Naive thymus-derived CD4-positive, alpha-beta T cell (primary cell): ENCODE data around the gene KMT2A. TPM values are rescaled to one million over a fixed set of nuclear protein-coding genes. Genes with fewer than 3 reads are reported as not detected.

Experiments used
- ATAC-seq: fragments of 150-1000 bp; cut with Tn5 transposase; 2 replicates; pipeline ENCODE4 v1.10.0; 2021; ENCODE audit warnings: mild to moderate bottlenecking, moderate library complexity
- CTCF ChIA-PET: fragments of 350-600 bp; sonication (Branson Sonifier 250); formaldehyde crosslinking; loops from one replicate; lab custom pipeline; 2021; ENCODE audit warnings: antibody characterized with exemption; lab: Charles Lee
- POLR2A ChIA-PET: fragments of 350-600 bp; sonication (Branson Sonifier 250); formaldehyde crosslinking; loops from one replicate; lab custom pipeline; 2021; ENCODE audit warnings: antibody characterized with exemption, inconsistent platforms; lab: Charles Lee
- DNase-seq, 9 donors: peaks; one replicate each; pipeline versions ENCODE4 v3.0.0 to v3.0.0-alpha.2; 2020 to 2022; ENCODE audit warnings: mixed read lengths in 1 of 9
- H3K27ac ChIP-seq: one replicate; pipeline ENCODE4 v1.7.0; 2013; ENCODE audit warnings: mild to moderate bottlenecking, low read depth, low read length, moderate library complexity
- H3K27me3 ChIP-seq, 2 donors: one replicate each; pipeline ENCODE4 v1.7.0; 2013; ENCODE audit warnings: low read length in 2 of 2, mild to moderate bottlenecking in 2 of 2, moderate library complexity in 2 of 2; ENCODE audit not compliant: control insufficient read depth in 2 of 2, insufficient read depth in 2 of 2
- H3K36me3 ChIP-seq, 3 experiments: 1 replicate in 2 of 3; 2 replicates in 1 of 3; pipeline ENCODE4 v1.7.0; 2013; ENCODE audit warnings: low read length in 3 of 3, mild to moderate bottlenecking in 3 of 3, moderate library complexity in 1 of 3; ENCODE audit not compliant: insufficient read depth in 3 of 3, control insufficient read depth in 2 of 3
- H3K4me1 ChIP-seq, 2 donors: one replicate each; pipeline ENCODE4 v1.7.0; 2013; ENCODE audit warnings: low read length in 2 of 2, mild to moderate bottlenecking in 2 of 2, moderate library complexity in 1 of 2; ENCODE audit not compliant: control insufficient read depth in 2 of 2, insufficient read depth in 2 of 2
- H3K4me3 ChIP-seq: 2 replicates; pipeline ENCODE4 v1.7.0; 2013; ENCODE audit warnings: mild to moderate bottlenecking, low read length
- H3K9me3 ChIP-seq, 3 experiments: 1 replicate in 2 of 3; 2 replicates in 1 of 3; pipeline ENCODE4 v1.7.0; 2013; ENCODE audit warnings: low read length in 3 of 3; ENCODE audit not compliant: control insufficient read depth in 2 of 3
- H3K27ac Mint-ChIP-seq, 9 donors: one replicate each; pipeline ENCODE4 v1.8.0; 2020 to 2022; ENCODE audit warnings: mixed read lengths in 9 of 9, mild to moderate bottlenecking in 8 of 9, moderate library complexity in 5 of 9, inconsistent platforms in 2 of 9
- H3K27me3 Mint-ChIP-seq, 5 donors: one replicate each; pipeline ENCODE4 v1.8.0; 2021 to 2022; ENCODE audit warnings: mixed read lengths in 5 of 5, mild to moderate bottlenecking in 1 of 5
- H3K36me3 Mint-ChIP-seq, 5 donors: one replicate each; pipeline ENCODE4 v1.8.0; 2020 to 2022; ENCODE audit warnings: mixed read lengths in 5 of 5, mild to moderate bottlenecking in 3 of 5, inconsistent platforms in 1 of 5
- H3K4me1 Mint-ChIP-seq, 7 donors: one replicate each; pipeline ENCODE4 v1.8.0; 2020 to 2022; ENCODE audit warnings: mixed read lengths in 7 of 7, mild to moderate bottlenecking in 3 of 7, inconsistent platforms in 1 of 7
- H3K4me3 Mint-ChIP-seq, 10 donors: one replicate each; pipeline ENCODE4 v1.8.0; 2020 to 2022; ENCODE audit warnings: mild to moderate bottlenecking in 10 of 10, mixed read lengths in 10 of 10, moderate library complexity in 6 of 10, inconsistent platforms in 2 of 10
- H3K9me3 Mint-ChIP-seq, 11 donors: one replicate each; pipeline ENCODE4 v1.8.0; 2020 to 2022; ENCODE audit warnings: mixed read lengths in 11 of 11, mild to moderate bottlenecking in 4 of 11, inconsistent platforms in 1 of 11, moderate library complexity in 1 of 11
- intact Hi-C, 2 donors: fragments of 100-400 bp; cut with micrococcal nuclease; formaldehyde crosslinking; loops; one replicate each; pipeline ENCODE4 v1.15.1; 2023
- polyA plus RNA-seq, 2 donors: library from polyadenylated mRNA; unstranded; fragments of 300-500 nt; fragmentation: Illumina TruSeq; gene quantifications; one replicate each; pipeline ENCODE4 v1.2.3, GENCODE V29; 2021
- total RNA-seq, 6 experiments: library from RNA in 5 of 6; stranded (reverse) in 5 of 6; gene quantifications; 1 replicate in 5 of 6; 2 replicates in 1 of 6; pipeline ENCODE4 v1.2.3 and lab custom pipeline; 2021 to 2026

The KMT2A gene
- total and polyA plus RNA-seq, 7 experiments from 2014 or later, result 19.6 to 192 (median 160) TPM

DNA sequence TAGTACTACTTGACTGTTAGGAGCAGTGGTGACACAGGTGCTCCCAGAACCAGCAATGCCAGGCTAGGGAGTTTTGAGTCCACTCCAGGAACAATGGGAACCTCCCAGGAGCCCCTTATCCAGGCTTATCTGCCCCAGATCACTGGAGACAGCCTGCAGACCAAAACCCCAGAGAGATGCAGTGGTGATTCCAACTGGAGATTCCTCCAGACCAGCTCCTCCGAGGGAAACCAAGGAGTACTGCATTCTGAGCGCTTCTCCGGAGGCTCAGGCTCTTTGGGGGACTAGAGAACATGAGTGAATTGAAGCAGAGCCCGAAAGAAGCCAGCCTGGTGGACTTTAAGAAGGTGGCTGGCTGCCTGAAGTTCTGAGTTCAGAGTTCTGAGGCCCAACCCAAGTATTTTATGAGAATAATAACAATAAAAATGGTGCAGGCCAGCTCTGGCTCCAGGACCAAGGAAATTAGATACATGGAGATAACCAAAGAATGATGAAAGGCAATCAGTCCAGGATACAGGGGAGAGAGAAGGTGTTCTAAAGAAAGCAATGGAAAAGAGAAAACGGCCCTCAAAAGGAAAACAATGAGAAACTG lies 93.4 kb downstream of the KMT2A start:
- DNase-seq (no peak), ATAC-seq (no peak)
- peak overlapping the region; percentile 92 to 99 (median 94) for H3K4me3 Mint-ChIP-seq
- peaks cover 0 to 3% (median 0%) of the 10 kb centered on the region in 5 donors for H3K27me3 Mint-ChIP-seq
- Histone ChIP-seq H3K4me3 (peak overlapping the region; percentile 83), H3K9me3 (no peaks in the 10 kb centered on the region), H3K4me1 (peaks cover 13 to 14% of the 10 kb centered on the region in 2 donors), H3K27me3 (no peaks in the 10 kb centered on the region), H3K36me3 (peaks cover 0 to 25% (median 0%) of the 10 kb centered on the region in 3 experiments), H3K27ac (peak overlapping the region; percentile 83)
- H3K27ac Mint-ChIP-seq, result peak overlapping the region; percentile 54 to 96 (median 83)
- ChIA-PET CTCF (interaction anchor here (0.6 kb wide), 1 partner anchor 240 kb away, joined by 3 read pairs; no protein-coding TSS in a partner anchor), POLR2A (interaction anchor here (1.0 to 1.4 kb wide), 6 partner anchors 12 to 94 kb away, joined by 3 to 4 read pairs (median 3); partner anchors contain the start of gene KMT2A)
- H3K4me1 Mint-ChIP-seq, result peaks cover 27 to 54% (median 48%) of the 10 kb centered on the region in 7 donors
- peaks cover 0 to 6% (median 0%) of the 10 kb centered on the region in 5 donors for H3K36me3 Mint-ChIP-seq
- intact Hi-C loops, result loop anchor here (1.0 to 2.0 kb wide), 3 partner anchors 79 to 225 kb away; partner anchors contain the start of gene CD3E (in 1 of the 2)
- H3K9me3 Mint-ChIP-seq, result peaks cover 0 to 6% (median 0%) of the 10 kb centered on the region in 11 donors

DNA sequence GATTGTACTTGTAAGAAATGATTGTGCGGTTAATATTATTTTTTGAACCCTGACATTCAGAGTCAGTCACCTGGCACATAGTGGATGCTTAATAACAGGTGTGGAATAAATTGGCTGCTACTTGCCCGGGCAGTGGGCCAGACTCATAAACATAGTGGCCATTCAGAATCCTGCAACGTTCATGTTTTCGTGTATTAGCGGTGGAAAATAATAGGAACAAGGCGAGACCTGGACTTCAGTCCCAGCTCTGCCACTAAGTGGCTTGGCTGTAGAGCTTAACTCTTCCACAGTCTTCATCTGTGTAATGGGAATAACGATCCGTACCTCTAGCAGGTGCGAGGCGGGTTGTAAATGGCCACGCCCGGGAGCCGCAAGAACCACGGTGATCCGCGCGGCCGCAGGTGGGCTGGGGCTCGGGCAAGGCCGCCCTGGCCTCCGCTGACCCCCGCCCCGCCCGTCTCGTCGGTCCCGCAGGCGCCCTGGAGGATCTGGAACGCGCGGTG lies 93.9 kb downstream of the KMT2A start:
- H3K36me3 Mint-ChIP-seq, result peaks cover 0 to 5% (median 0%) of the 10 kb centered on the region in 5 donors
- ATAC-seq, result no peak
- DNase-seq, result no peak
- peaks cover 13 to 14% of the 10 kb centered on the region in 2 donors for H3K4me1 ChIP-seq
- peaks cover 0 to 25% (median 0%) of the 10 kb centered on the region in 3 experiments for H3K36me3 ChIP-seq
- peaks cover 0 to 3% (median 0%) of the 10 kb centered on the region in 5 donors for H3K27me3 Mint-ChIP-seq
- H3K4me3 Mint-ChIP-seq, result peak overlapping the region; percentile 92 to 99 (median 94)
- ChIA-PET POLR2A (interaction anchor here (0.6 to 1.4 kb wide), 9 partner anchors 11 to 256 kb away, joined by 3 to 4 read pairs (median 3); partner anchors contain the start of genes ARCN1 and KMT2A), CTCF (interaction anchor here (0.6 kb wide), 1 partner anchor 241 kb away, joined by 3 read pairs; no protein-coding TSS in a partner anchor)
- intact Hi-C loops, result loop anchor here (1.0 to 2.0 kb wide), 3 partner anchors 79 to 225 kb away; partner anchors contain the start of gene CD3E (in 1 of the 2)
- H3K4me1 Mint-ChIP-seq, result peaks cover 24 to 51% (median 45%) of the 10 kb centered on the region in 7 donors
- H3K9me3 Mint-ChIP-seq, result peaks cover 0 to 4% (median 0%) of the 10 kb centered on the region in 11 donors
- peak overlapping the region in 8 of 9 donors; percentile 71 to 96 (median 85) for H3K27ac Mint-ChIP-seq
- H3K27me3 ChIP-seq, result no peaks in the 10 kb centered on the region
- H3K27ac ChIP-seq, result peak overlapping the region; percentile 83
- peak overlapping the region; percentile 83 for H3K4me3 ChIP-seq
- no peaks in the 10 kb centered on the region for H3K9me3 ChIP-seq

DNA sequence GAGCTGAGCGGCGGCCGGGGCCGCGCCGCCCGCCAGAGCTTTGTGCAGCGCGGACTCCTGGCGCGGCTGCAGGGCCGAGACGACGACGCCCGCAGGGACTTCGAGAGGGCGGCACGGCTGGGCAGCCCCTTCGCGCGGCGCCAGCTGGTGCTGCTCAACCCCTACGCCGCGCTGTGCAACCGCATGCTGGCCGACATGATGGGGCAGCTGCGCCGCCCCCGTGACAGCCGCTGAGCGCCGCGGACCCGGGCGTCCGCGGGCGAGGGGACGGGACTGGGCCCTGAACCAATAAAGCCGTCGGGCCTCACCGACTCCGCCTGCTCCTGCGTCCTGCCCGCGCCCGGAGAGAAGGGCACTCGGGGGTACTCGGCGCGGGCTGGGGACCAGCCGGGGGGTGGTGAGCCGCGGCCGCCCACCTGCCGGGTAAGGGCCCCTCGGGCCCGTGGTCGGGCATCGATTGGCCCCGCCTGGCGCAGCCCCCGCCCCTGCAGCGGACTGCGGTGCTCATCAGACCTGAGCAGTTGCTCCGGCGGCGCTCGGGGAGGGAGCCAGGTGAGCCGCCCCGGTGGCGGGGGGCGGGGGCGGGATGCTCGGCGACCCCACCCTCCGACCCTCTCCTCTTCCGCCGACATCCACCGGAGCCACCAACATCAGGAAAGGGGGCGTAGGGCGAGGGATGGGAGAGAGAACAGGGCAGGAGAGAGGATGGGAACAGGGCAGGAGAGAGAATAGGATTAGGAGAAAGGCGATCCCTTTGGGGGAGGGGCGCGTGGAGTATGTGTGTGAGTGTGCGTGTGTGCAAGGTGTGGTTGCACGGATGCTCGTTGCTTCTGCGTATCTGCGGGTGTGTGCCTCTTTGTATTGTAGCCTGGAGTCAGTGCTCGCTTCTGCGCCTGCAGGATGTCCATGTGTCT lies 94.6 kb downstream of the KMT2A start, which contains the start of gene TMEM25:
TMEM25 (plus strand) TSS at position 510 of the 914 bp plus-strand sequence. CDS start 610 bp downstream, outside the sequence.
- ChIA-PET POLR2A (interaction anchor here (0.6 to 1.4 kb wide), 9 partner anchors 11 to 255 kb away, joined by 3 to 4 read pairs (median 3); partner anchors contain the start of genes ARCN1 and KMT2A), CTCF (no interaction called here)
- H3K27me3 ChIP-seq, result no peaks in the 10 kb centered on the region
- DNase-seq, result peak; percentile 55 to 82 (median 73)
- no peaks in the 10 kb centered on the region for H3K9me3 ChIP-seq
- Mint-ChIP-seq H3K36me3 (peaks cover 0 to 7% (median 0%) of the 10 kb centered on the region in 5 donors), H3K9me3 (peaks cover 0 to 4% (median 0%) of the 10 kb centered on the region in 11 donors), H3K27me3 (peaks cover 0 to 3% (median 0%) of the 10 kb centered on the region in 5 donors), H3K27ac (peak within 1 kb of the TSS; percentile 82 to 96 (median 91)), H3K4me3 (peak within 1 kb of the TSS; percentile 92 to 99 (median 94)), H3K4me1 (peaks cover 24 to 51% (median 45%) of the 10 kb centered on the region in 7 donors)
- peak within 1 kb of the TSS; percentile 83 for H3K27ac ChIP-seq
- ATAC-seq, result peak; percentile 90
- peak within 1 kb of the TSS; percentile 83 for H3K4me3 ChIP-seq
- H3K4me1 ChIP-seq, result peaks cover 13 to 14% of the 10 kb centered on the region in 2 donors
- peaks cover 0 to 27% (median 0%) of the 10 kb centered on the region in 3 experiments for H3K36me3 ChIP-seq
- intact Hi-C loops, result loop anchor here (1.0 to 2.0 kb wide), 6 partner anchors 35 to 466 kb away; partner anchors contain the start of genes ARCN1 (in 1 of the 2) and CD3E (in 1 of the 2)

DNA sequence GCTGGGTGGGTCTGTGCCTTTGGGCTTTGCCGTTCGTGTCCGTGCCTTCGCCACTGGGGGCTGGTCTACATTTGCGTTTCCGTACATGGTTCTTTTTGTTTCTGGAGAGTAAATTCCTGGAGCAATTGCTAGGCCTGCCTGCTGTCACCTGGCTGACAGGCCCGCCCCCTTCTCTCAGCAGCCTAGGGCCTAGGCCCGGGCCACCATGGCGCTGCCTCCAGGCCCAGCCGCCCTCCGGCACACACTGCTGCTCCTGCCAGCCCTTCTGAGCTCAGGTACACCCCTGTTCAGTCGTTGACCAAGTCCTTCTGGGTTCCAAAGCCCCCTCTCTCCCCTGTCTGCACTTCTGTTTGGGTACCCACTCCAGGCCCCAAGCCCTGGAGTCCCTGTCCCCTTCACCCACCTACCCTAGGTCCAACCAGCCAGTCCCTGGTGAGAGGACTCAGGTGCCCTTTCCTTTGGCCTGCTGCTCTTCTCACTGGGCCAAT lies 95.3 kb downstream of the KMT2A start:
- peak overlapping the region; percentile 91 to 99 (median 94) for H3K4me3 Mint-ChIP-seq
- DNase-seq, result no peak
- Histone ChIP-seq H3K36me3 (peaks cover 0 to 28% (median 0%) of the 10 kb centered on the region in 3 experiments), H3K27ac (peak overlapping the region; percentile 83), H3K4me1 (peaks cover 13 to 14% of the 10 kb centered on the region in 2 donors), H3K27me3 (no peaks in the 10 kb centered on the region), H3K9me3 (no peaks in the 10 kb centered on the region), H3K4me3 (peak overlapping the region; percentile 83)
- CTCF ChIA-PET, result no interaction called here
- peak overlapping the region; percentile 76 to 96 (median 90) for H3K27ac Mint-ChIP-seq
- H3K36me3 Mint-ChIP-seq, result peaks cover 0 to 7% (median 0%) of the 10 kb centered on the region in 5 donors
- peaks cover 0 to 3% (median 0%) of the 10 kb centered on the region in 5 donors for H3K27me3 Mint-ChIP-seq
- peaks cover 0 to 4% (median 0%) of the 10 kb centered on the region in 11 donors for H3K9me3 Mint-ChIP-seq
- POLR2A ChIA-PET, result interaction anchor here (0.6 kb wide), 1 partner anchor 44 kb away, joined by 3 read pairs; no protein-coding TSS in a partner anchor
- intact Hi-C loops, result loop anchor here (1.0 to 2.0 kb wide), 5 partner anchors 35 to 466 kb away; partner anchors contain the start of genes ARCN1 (in 1 of the 2) and CD3E (in 1 of the 2)
- H3K4me1 Mint-ChIP-seq, result peaks cover 22 to 48% (median 44%) of the 10 kb centered on the region in 7 donors
- ATAC-seq, result peak; percentile 24

GRCh38 chr11:118532091-118532490 lies 95.8 kb downstream of the KMT2A start:
- intact Hi-C loops, result no loop called here

More at GRCh38 chr11:118532091-118532490, 95.8 kb downstream of the KMT2A start:
- ChIA-PET POLR2A (interaction anchor here (0.6 kb wide), 1 partner anchor 43 kb away, joined by 3 read pairs; no protein-coding TSS in a partner anchor), CTCF (no interaction called here)
- peak overlapping the region; percentile 83 for H3K27ac ChIP-seq
- peaks cover 13 to 14% of the 10 kb centered on the region in 2 donors for H3K4me1 ChIP-seq
- ATAC-seq (no peak), DNase-seq (no peak)
- H3K36me3 ChIP-seq, result peaks cover 0 to 32% (median 0%) of the 10 kb centered on the region in 3 experiments
- no peaks in the 10 kb centered on the region for H3K9me3 ChIP-seq
- peak overlapping the region; percentile 83 for H3K4me3 ChIP-seq
- Mint-ChIP-seq H3K4me3 (peak overlapping the region; percentile 91 to 99 (median 94)), H3K27me3 (peaks cover 0 to 3% (median 0%) of the 10 kb centered on the region in 5 donors), H3K4me1 (peaks cover 20 to 43% (median 39%) of the 10 kb centered on the region in 7 donors), H3K9me3 (peaks cover 0 to 4% (median 0%) of the 10 kb centered on the region in 11 donors), H3K36me3 (peaks cover 0 to 7% (median 0%) of the 10 kb centered on the region in 5 donors), H3K27ac (peak overlapping the region in 8 of 9 donors; percentile 76 to 96 (median 90))
- no peaks in the 10 kb centered on the region for H3K27me3 ChIP-seq
